Colonic mucosa (tissue), 4 donors: ENCODE measurements around the gene HOXD3. TPM values are rescaled to one million over a fixed set of nuclear protein-coding genes. Genes with fewer than 3 reads are reported as not detected.

ENCODE experiments used
- DNase-seq: peaks from one replicate; pipeline ENCODE4 v3.0.0-alpha.2; 2020
- H3K27ac ChIP-seq: fragments of 200-600 bp; one replicate; pipeline ENCODE4 v1.8.0; 2021
- H3K27me3 ChIP-seq: fragments of 200-600 bp; one replicate; pipeline ENCODE4 v1.8.0; 2021
- H3K36me3 ChIP-seq: fragments of 200-600 bp; one replicate; pipeline ENCODE4 v1.8.0; 2021
- H3K4me1 ChIP-seq: fragments of 200-600 bp; one replicate; pipeline ENCODE4 v1.8.0; 2021; ENCODE audit warnings: mild to moderate bottlenecking
- H3K4me3 ChIP-seq: fragments of 200-600 bp; one replicate; pipeline ENCODE4 v1.8.0; 2021
- H3K9ac ChIP-seq, 2 donors: one replicate each; pipeline ENCODE4 v1.7.0; 2013; ENCODE audit warnings: control low read depth in 2 of 2, low read depth in 2 of 2, low read length in 2 of 2
- H3K9me3 ChIP-seq: fragments of 200-600 bp; one replicate; pipeline ENCODE4 v1.8.0; 2021
- CTCF ChIP-seq: fragments of 200-600 bp; IDR thresholded peaks from one replicate; pipeline ENCODE4 v1.8.0; 2022; ENCODE audit warnings: antibody characterized with exemption, mild to moderate bottlenecking
- intact Hi-C: fragments of 100-400 bp; cut with DNase I; formaldehyde crosslinking; loops from one replicate; pipeline ENCODE4 v1.14.1; 2022
- total RNA-seq, 2 donors: library from RNA; stranded (reverse); fragmentation: NEBNext Ultra II Directional in 1 of 2; extraction: Animal tissue kit (Norgen Biotek cat#: 25700) in 1 of 2; gene quantifications; one replicate each; pipeline ENCODE4 v1.2.1, GENCODE V29; 2021
- donor health status: healthy.
- donor health status: DM: no; HTN: no; CAD: no.
- donor health status: DM: no; HTN: no; CAD: no.

The HOXD3 gene
- total RNA-seq, 2 donors from 2014 or later, result 3.2 to 4.6 TPM

- Histone ChIP-seq H3K36me3 (no peaks in the 10 kb centered on the region), H3K4me1 (no peaks in the 10 kb centered on the region), H3K4me3 (no peak overlapping the region), H3K27ac (no peak overlapping the region), H3K9ac (no peak overlapping the region), H3K9me3 (no peaks in the 10 kb centered on the region), H3K27me3 (peaks cover 63% of the 10 kb centered on the region)
- intact Hi-C loops, result loop anchor here (5.0 to 10.0 kb wide), 3 partner anchors 510 to 1018 kb away; no protein-coding TSS in a partner anchor
- peak; percentile 78 for DNase-seq
- TF ChIP-seq CTCF, result peak; percentile 89
Measured at GRCh38 chr2:176126929-176127773, 30.0 kb upstream of the HOXD3 start.

- intact Hi-C loops, result loop anchor here (5.0 to 10.0 kb wide), 3 partner anchors 510 to 1017 kb away; no protein-coding TSS in a partner anchor
- Histone ChIP-seq H3K27me3 (peaks cover 57% of the 10 kb centered on the region), H3K9me3 (no peaks in the 10 kb centered on the region), H3K4me3 (no peak overlapping the region), H3K4me1 (no peaks in the 10 kb centered on the region), H3K36me3 (no peaks in the 10 kb centered on the region), H3K9ac (no peak overlapping the region), H3K27ac (no peak overlapping the region)
- DNase-seq, result no peak
- no peak for TF ChIP-seq CTCF
Measured at GRCh38 chr2:176127774-176128072, 29.4 kb upstream of the HOXD3 start.

- intact Hi-C loops, result loop anchor here (5.0 to 10.0 kb wide), 3 partner anchors 509 to 1016 kb away; no protein-coding TSS in a partner anchor
- peak overlapping the region; percentile 32 to 67 for H3K9ac ChIP-seq
- DNase-seq, result no peak
- peaks cover 51% of the 10 kb centered on the region for H3K27me3 ChIP-seq
- H3K4me1 ChIP-seq, result no peaks in the 10 kb centered on the region
- H3K27ac ChIP-seq, result peak overlapping the region; percentile 75
- no peaks in the 10 kb centered on the region for H3K9me3 ChIP-seq
- no peak for TF ChIP-seq CTCF
- no peaks in the 10 kb centered on the region for H3K36me3 ChIP-seq
- peak overlapping the region; percentile 41 for H3K4me3 ChIP-seq
Measured at GRCh38 chr2:176128172-176128981, 28.7 kb upstream of the HOXD3 start.

GRCh38 chr2:176128982-176129796 lies 27.9 kb upstream of the HOXD3 start, which contains the start of gene HOXD8:
HOXD8 (plus strand) TSS chr2:176129705; CDS start chr2:176130367, 662 bp downstream.
- H3K4me1 ChIP-seq, result no peaks in the 10 kb centered on the region
- H3K27me3 ChIP-seq, result peaks cover 45% of the 10 kb centered on the region
- H3K9me3 ChIP-seq, result no peaks in the 10 kb centered on the region
- peak within 1 kb of the TSS; percentile 67 to 70 for H3K9ac ChIP-seq
- H3K4me3 ChIP-seq, result peak within 1 kb of the TSS; percentile 41
- intact Hi-C loops, result loop anchor here (5.0 to 10.0 kb wide), 3 partner anchors 508 to 1016 kb away; no protein-coding TSS in a partner anchor
- H3K36me3 ChIP-seq, result no peaks in the 10 kb centered on the region
- DNase-seq, result peak; percentile 72
- peak within 1 kb of the TSS; percentile 75 for H3K27ac ChIP-seq
- TF ChIP-seq CTCF, result no peak

GRCh38 chr2:176129813-176130146 lies 27.3 kb upstream of the HOXD3 start:
- H3K27ac ChIP-seq, result peak overlapping the region; percentile 75
- H3K36me3 ChIP-seq, result no peaks in the 10 kb centered on the region
- H3K9me3 ChIP-seq, result no peaks in the 10 kb centered on the region
- H3K4me3 ChIP-seq, result peak overlapping the region; percentile 41
- H3K27me3 ChIP-seq, result peaks cover 39% of the 10 kb centered on the region
- intact Hi-C loops, result loop anchor here (5.0 to 10.0 kb wide), 3 partner anchors 508 to 1015 kb away; no protein-coding TSS in a partner anchor
- H3K4me1 ChIP-seq, result no peaks in the 10 kb centered on the region
- DNase-seq, result no peak
- H3K9ac ChIP-seq, result peak overlapping the region in 1 of 2 donors; percentile 70
- no peak for TF ChIP-seq CTCF
